Germinal center (tissue), 1 donor: Measurements from ENCODE around the gene MISP3.

Source experiments
- DNase-seq: peaks from one replicate; pipeline ENCODE4 v3.0.0; 2012; ENCODE audit warnings: mixed read lengths, low spot score

MISP3 gene

GRCh38 chr19:14053500-14053899 lies 19.1 kb upstream of the MISP3 start:
- DNase-seq, result no peak

DNA sequence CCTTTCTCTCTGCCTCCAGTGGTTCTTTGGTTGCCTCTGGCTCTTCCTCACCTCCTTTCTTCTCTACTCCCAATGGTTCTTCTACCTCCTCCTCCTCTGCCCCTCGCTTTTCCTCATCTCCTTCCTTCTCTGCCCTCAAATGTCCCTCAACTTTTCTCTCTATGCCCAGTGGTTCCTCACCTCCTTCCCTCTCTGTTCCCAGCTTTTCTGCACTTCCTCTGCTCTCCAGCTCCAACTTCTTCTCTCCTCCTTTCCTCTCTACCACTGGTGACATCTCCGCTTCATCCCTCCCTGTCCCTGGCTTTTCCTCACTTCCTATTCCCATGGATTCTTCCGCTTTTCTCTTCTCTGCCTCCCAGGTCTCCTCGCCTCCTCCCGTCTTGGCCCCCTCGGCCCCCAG lies 18.5 kb upstream of the MISP3 start:
- no peak for DNase-seq

GRCh38 chr19:14054721-14055120 lies 17.9 kb upstream of the MISP3 start:
- DNase-seq, result no peak

- DNase-seq, result no peak
Observed at GRCh38 chr19:14055396-14055795, 17.2 kb upstream of the MISP3 start.

GRCh38 chr19:14056069-14056666 lies 16.4 kb upstream of the MISP3 start:
- DNase-seq, result no peak

GRCh38 chr19:14056741-14057356 lies 15.7 kb upstream of the MISP3 start:
- DNase-seq, result no peak

DNA sequence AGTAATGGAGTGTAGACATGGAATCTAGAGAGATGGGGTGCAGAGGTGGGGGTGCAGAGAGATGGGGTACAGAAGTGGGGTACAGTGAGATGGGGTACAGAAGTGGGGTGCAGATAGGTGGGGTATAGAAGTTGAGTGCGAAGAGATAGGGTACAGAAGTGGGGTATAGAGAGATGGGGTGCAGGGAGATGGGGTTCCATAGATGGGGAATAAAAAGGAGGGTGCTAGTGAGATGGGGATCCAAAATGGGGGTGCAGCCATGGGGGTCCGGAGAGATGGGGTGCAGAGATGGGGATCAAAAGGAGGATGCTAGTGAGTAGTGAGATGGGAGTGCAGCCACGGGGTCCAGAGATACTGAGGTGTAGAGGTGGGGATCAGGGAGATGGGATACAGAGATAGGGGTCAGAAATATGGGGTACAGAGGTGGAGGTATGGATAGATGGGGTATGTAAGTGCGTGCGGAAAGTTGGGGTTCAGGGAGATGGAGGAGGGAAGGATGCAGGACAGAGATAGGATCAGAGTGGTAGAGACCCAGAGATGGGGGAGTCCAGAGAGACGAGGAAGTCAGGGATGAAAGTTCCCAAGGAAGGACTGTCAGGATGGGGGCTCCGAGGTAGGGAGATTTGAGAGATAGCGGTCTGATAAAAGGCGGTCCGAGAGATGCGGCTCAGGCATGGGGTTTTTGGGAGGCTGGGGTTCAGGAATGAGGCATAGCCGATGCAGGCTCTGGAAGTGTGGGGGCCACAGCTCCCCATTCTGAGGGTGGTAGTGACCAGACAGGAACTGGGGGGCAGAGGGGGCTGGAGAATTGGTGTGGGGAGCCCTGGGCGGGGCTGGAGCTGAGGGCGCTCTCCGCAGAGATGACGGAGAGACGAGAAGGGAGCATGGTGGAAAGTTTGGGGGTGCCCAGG lies 14.1 kb upstream of the MISP3 start:
- DNase-seq, result no peak

DNA sequence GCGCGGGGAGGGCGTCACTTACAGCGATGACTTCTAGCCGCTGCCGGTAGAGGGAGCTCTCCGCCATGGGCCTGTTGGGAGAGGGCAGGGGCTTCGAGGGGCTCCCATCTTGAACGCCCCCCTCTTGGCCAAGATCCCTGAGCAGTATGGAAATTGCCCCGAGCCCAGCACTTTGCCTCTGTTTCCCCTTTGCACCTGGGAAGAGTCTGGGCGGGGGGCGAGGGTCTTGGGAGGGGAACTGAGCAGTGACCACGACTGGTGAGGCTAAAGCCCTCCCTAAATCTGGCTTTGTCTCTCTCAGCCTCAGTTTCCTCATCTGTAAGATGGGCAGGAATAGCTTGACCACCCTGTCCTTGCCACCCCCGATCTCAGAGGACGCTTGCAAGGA lies 13.5 kb upstream of the MISP3 start:
- DNase-seq, result peak; percentile 64

DNA sequence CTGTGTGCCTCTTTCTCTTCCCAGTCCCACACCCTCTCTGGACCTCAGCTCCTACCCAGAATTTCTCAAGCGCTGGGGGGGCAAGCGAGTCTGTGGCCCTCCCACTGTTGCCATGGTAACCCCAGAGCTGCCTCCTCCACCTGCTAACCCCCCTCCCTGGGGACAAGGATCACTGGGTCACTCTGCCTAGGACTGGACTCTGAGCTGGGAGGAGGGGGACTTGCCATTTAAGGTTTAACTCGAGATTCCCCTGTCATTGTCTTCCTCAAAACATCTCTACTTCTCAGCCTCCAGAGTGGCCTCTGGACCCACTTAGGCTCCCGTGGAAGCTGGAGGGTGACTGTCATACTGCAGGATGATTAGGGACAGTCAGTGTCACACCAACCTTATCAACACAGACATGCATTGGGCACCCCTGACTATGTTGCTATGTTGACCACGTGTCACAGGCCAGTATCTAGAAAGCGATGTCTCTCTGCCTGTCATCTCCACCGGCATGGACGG lies 12.9 kb upstream of the MISP3 start:
- DNase-seq, result no peak

- DNase-seq, result no peak
Observed at GRCh38 chr19:14061081-14061749, 11.4 kb upstream of the MISP3 start.

GRCh38 chr19:14061751-14062557 lies 10.6 kb upstream of the MISP3 start, which contains the start of gene PALM3:
Gene PALM3, minus strand, starts transcription at chr19:14062076. Its CDS starts 96 bp downstream, at chr19:14061980.
- DNase-seq, result no peak

DNA sequence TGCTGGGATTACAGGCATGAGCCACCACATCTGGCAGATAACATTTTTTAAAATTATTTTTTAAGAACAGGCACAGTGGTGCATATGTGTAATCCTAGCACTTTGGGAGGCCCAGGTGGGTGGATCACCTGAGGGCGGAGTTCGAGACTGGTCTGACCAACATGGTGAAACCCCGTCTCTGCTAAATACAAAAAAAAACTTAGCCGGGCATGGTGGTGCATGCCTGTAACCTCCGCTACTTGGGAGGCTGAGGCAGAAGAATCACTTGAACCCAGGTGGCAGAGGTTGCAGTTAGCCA lies 10.1 kb upstream of the MISP3 start:
- DNase-seq, result no peak

DNA sequence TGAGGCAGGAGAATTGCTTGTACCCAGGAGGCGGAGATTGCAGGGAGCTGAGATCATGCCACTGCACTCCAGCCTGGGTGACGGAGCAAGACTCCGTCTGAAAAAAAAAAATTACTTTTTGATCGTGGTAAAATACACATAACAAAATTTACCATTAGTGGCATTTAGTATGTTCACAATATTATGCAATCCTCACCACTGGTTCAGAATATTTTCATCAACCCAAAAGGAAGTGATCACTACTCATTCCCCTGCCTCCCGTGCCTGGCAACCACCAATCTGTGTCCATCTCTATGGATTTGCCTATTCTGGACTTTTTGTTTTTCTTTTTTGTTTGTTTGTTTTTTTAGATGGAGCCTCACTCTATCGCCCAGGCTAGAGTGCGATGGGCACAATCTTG lies 9.5 kb upstream of the MISP3 start:
- no peak for DNase-seq

GRCh38 chr19:14066134-14066533 lies 6.5 kb upstream of the MISP3 start:
- DNase-seq, result no peak

DNA sequence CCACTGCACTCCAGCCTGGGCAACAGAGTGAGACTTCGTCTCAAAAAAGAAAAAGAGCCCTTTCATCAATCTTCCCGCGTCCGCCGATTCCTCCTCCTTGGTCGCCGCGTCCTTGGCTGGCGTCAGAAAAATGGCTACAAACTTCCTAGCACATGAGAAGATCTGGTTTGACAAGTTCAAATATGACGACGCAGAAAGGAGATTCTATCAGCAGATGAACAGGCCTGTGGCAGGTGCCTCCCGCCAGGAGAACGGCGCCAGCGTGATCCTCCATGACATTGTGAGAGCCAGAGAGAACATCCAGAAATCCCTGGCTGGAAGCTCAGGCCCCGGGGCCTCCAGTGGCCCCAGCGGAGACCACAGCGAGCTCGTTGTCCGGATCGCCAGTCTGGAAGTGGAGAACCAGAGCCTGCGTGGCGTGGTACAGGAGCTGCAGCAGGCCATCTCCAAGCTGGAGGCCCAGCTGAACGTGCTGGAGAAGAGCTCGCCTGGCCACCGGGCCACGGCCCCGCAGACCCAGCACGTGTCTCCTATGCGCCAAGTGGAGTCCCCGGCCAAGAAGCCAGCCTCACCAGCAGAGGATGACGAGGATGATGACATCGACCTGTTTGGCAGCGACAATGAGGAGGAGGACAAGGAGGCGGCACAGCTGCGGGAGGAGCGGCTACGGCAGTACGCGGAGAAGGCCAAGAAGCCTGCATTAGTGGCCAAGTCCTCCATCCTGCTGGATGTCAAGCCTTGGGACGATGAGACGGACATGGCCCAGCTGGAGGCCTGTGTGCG lies 2.1 kb upstream of the MISP3 start:
- no peak for DNase-seq

DNA sequence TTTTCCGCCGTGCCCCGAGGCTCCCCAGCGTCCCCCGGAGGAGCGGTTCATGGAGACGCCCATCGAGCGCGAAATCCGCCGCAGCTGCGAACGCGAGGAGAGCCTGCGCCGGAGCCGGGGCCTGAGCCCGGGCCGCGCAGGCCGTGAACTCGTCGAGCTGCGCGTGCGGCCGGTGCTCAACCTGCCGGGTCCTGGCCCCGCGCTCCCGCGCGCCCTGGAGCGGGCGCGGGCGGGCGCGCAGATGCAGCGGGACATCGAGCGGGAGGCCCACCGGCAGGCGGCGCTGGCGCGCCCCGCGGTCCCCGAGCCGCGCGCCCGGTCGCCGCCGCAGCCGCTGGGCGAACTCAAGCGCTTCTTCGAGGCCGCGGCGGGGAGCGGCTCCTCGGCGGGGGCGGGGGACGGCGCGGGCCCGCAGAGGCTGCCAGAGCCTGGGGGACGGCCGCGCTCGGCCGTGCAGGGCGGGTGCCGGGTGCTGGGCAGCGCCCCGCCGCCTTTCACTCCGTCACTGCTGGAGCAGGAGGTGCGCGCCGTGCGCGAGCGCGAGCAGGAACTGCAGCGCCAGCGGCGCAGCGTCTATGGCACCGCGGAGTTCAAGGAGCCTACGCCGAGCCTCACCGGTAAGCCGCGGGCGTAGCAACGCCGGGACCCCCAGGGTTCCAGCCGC lies 807 bp downstream of the MISP3 start:
- peak; percentile 86 for DNase-seq

GRCh38 chr19:14073925-14074838 lies 1.6 kb downstream of the MISP3 start:
- peak; percentile 20 for DNase-seq

DNA sequence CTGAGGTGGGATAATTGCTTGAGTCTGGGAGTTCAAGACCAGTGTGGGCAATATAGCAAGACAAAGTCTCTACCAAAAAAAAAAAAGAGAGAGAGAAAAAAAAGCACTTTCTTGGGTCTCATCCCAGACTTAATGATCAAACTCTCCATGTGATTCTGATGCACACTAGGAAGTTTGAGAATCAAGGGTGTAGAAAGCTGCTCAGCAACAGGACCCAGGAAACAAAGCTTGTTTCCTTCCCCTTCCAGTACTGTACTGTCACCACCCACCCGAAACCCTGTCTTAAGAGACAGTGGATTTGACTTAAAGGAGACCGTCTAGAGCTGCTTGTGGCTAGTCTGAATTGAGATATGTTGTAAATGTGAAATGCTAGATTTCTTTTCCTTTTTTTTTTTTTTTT lies 5.8 kb downstream of the MISP3 start:
- DNase-seq, result no peak
